GM18868 (cell line): ENCODE results near the gene SIK2.
"Not testable (repeated sequence)": the region's sequence is repeated elsewhere in the genome, so short reads cannot be mapped to it uniquely, and the experiment has no call there.

Experiments
- ATAC-seq: cut with Tn5 transposase; IDR thresholded peaks from one replicate; pipeline ENCODE4 v1.9.1; 2021; ENCODE audit warnings: mild to moderate bottlenecking, moderate library complexity; ENCODE audit not compliant: unreplicated experiment

Gene SIK2

GRCh38 chr11:111655924-111656323 is 53.7 kb downstream of the SIK2 start:
- ATAC-seq: no peak

- not testable (repeated sequence) for ATAC-seq
Observed at GRCh38 chr11:111657905-111658304, 55.7 kb downstream of the SIK2 start.

GRCh38 chr11:111658493-111658892 is 56.2 kb downstream of the SIK2 start:
- not testable (repeated sequence) for ATAC-seq

GRCh38 chr11:111659201-111660115 is 57.2 kb downstream of the SIK2 start:
- no peak for ATAC-seq

GRCh38 chr11:111660822-111661221 is 58.6 kb downstream of the SIK2 start:
- no peak for ATAC-seq

- ATAC-seq: no peak
Observed at GRCh38 chr11:111663820-111664219, 61.6 kb downstream of the SIK2 start.

- ATAC-seq: no peak
Observed at GRCh38 chr11:111665777-111666176, 63.5 kb downstream of the SIK2 start.

- ATAC-seq: no peak
Observed at GRCh38 chr11:111668980-111669379, 66.7 kb downstream of the SIK2 start.

GRCh38 chr11:111671383-111671782 is 69.1 kb downstream of the SIK2 start:
- ATAC-seq: no peak

- no peak for ATAC-seq
Observed at GRCh38 chr11:111672949-111673348, 70.7 kb downstream of the SIK2 start.

- ATAC-seq: no peak
Observed at GRCh38 chr11:111674941-111675340, 72.7 kb downstream of the SIK2 start.

GRCh38 chr11:111675891-111676290 is 73.6 kb downstream of the SIK2 start:
- ATAC-seq: no peak

GRCh38 chr11:111676878-111677585 is 74.8 kb downstream of the SIK2 start:
- no peak for ATAC-seq

- no peak for ATAC-seq
Observed at GRCh38 chr11:111680486-111681175, 78.4 kb downstream of the SIK2 start.

GRCh38 chr11:111683806-111684205 is 81.6 kb downstream of the SIK2 start:
- no peak for ATAC-seq

- ATAC-seq: no peak
Observed at GRCh38 chr11:111684251-111684650, 82.0 kb downstream of the SIK2 start.

GRCh38 chr11:111688013-111688412 is 85.8 kb downstream of the SIK2 start:
- ATAC-seq: no peak

GRCh38 chr11:111691176-111691575 is 88.9 kb downstream of the SIK2 start:
- ATAC-seq: no peak

- no peak for ATAC-seq
Observed at GRCh38 chr11:111691741-111692140, 89.5 kb downstream of the SIK2 start.

GRCh38 chr11:111693224-111693937 is 91.1 kb downstream of the SIK2 start:
- ATAC-seq: no peak

GRCh38 chr11:111694851-111695250 is 92.6 kb downstream of the SIK2 start:
- no peak for ATAC-seq
